HFFc6 (cell line): ENCODE measurements around the gene FNDC3B. TPM values are rescaled to one million over a fixed set of nuclear protein-coding genes. Genes with fewer than 3 reads are reported as not detected.
A peak's percentile ranks its signal among the peaks of the same experiment; 100 is the strongest.

Experiments used
- DNase-seq: peaks from one replicate; pipeline ENCODE4 v3.0.0-alpha.2; 2018
- H3K27ac Mint-ChIP-seq: 2 replicates; pipeline ENCODE4 v1.8.0; 2020; ENCODE audit warnings: mild to moderate bottlenecking, mixed read lengths
- H3K27me3 Mint-ChIP-seq: 2 replicates; pipeline ENCODE4 v1.8.0; 2021; ENCODE audit warnings: mild to moderate bottlenecking, moderate library complexity, mixed read lengths; ENCODE audit not compliant: insufficient read depth
- H3K36me3 Mint-ChIP-seq: 2 replicates; pipeline ENCODE4 v1.8.0; 2021; ENCODE audit warnings: low read depth, mixed read lengths
- H3K4me1 Mint-ChIP-seq: 2 replicates; pipeline ENCODE4 v1.8.0; 2020; ENCODE audit warnings: low read depth, mixed read lengths
- H3K4me3 Mint-ChIP-seq: 2 replicates; pipeline ENCODE4 v1.8.0; 2020; ENCODE audit warnings: mild to moderate bottlenecking, moderate library complexity, mixed read lengths
- H3K9me3 Mint-ChIP-seq: 2 replicates; pipeline ENCODE4 v1.8.0; 2020; ENCODE audit warnings: mild to moderate bottlenecking, mixed read lengths
- CTCF ChIP-seq: fragments of 200-600 bp; sonication (generic); IDR thresholded peaks from 2 replicates; pipeline ENCODE4 v1.5.0; 2021; ENCODE audit warnings: antibody characterized with exemption, mild to moderate bottlenecking
- total RNA-seq, 6 experiments: library from RNA; stranded (reverse); fragmentation: NEBNext Ultra II Directional; extraction: Animal tissue kit (Norgen Biotek cat#: 25700); gene quantifications; 2 replicates in 1 of 6; 3 replicates in 5 of 6; pipeline ENCODE4 v1.2.3, GENCODE V29; 2021

FNDC3B gene
- total RNA-seq, 6 experiments from 2014 or later: 133 to 192 (median 155) TPM

DNA sequence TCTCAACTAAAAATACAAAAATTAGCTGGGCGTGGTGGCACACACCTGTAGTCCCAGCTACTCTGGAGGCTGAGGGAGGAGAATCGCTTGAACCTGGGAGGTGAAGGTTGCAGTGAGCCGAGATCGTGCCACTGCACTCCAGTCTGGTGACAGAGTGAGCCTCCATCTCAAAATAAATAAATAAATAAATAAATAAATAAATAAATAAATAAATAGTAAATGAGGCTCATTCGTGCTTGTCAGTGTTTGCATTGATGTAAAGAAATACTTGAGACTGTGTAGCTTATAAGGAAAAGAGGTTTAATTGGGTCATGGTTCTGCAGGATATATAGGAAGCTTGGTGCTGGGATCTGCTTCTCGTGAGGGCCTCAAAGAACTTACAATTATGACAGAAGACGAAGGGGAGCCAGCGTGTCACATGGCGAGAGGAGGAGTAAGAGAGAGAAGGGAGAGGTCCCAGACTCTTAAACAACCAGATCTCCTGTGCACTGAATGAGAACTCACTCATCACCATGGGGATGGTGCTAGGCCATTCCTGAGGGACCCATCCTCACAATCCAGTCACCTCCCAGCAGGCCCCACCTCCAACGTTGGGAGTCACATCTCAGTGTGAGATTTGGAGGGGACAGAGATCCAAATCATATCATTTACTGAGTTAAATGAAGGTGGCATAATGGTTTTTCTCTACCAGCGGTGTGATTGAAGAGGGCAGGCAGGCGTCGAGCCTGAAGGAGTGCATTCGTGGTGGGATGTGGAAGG lies 104.5 kb downstream of the FNDC3B start:
- TF ChIP-seq CTCF: no peak
- peaks cover 81% of the 10 kb centered on the region for H3K4me1 Mint-ChIP-seq
- no peak overlapping the region for H3K4me3 Mint-ChIP-seq
- H3K27me3 Mint-ChIP-seq: peaks cover 2% of the 10 kb centered on the region
- no peak for DNase-seq
- peaks cover 50% of the 10 kb centered on the region for H3K36me3 Mint-ChIP-seq
- peaks cover 31% of the 10 kb centered on the region for H3K9me3 Mint-ChIP-seq
- H3K27ac Mint-ChIP-seq: 0 out of 2 replicates have a peak overlapping the region, but pooled peaks have one; percentile 38

DNA sequence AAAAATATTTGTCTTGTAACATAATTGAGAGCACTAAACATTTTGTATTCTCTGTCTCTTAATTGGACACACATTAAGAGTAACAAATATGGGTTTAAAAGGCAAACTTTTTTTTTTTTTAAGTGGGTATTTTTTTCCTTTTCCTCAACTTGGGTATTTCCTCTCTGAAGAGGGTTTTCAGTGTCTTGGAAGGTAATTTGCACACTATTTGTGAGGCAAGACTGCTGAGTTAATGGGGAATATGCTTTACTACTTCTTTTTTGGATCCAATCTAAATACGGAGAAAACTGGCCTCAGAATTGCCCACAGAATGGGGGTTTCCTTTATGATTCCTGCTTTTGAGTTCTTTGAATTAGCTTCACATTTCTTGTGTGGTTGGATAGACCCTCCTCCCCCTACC lies 105.2 kb downstream of the FNDC3B start:
- Mint-ChIP-seq H3K4me1 (peaks cover 80% of the 10 kb centered on the region), H3K27ac (no peak overlapping the region; the same call in 1 of the 2 replicates), H3K9me3 (peaks cover 31% of the 10 kb centered on the region), H3K36me3 (peaks cover 50% of the 10 kb centered on the region), H3K27me3 (peaks cover 2% of the 10 kb centered on the region), H3K4me3 (no peak overlapping the region)
- TF ChIP-seq CTCF: no peak
- DNase-seq: no peak

- peaks cover 50% of the 10 kb centered on the region for H3K36me3 Mint-ChIP-seq
- H3K4me3 Mint-ChIP-seq: no peak overlapping the region
- no peak for DNase-seq
- H3K27ac Mint-ChIP-seq: no peak overlapping the region; the same call in 1 of the 2 replicates
- H3K27me3 Mint-ChIP-seq: peaks cover 2% of the 10 kb centered on the region
- H3K4me1 Mint-ChIP-seq: peaks cover 75% of the 10 kb centered on the region
- H3K9me3 Mint-ChIP-seq: peaks cover 31% of the 10 kb centered on the region
- no peak for TF ChIP-seq CTCF
Observed at GRCh38 chr3:172145031-172145686, 105.8 kb downstream of the FNDC3B start.

- H3K27me3 Mint-ChIP-seq: peaks cover 2% of the 10 kb centered on the region
- H3K9me3 Mint-ChIP-seq: peaks cover 31% of the 10 kb centered on the region
- peaks cover 75% of the 10 kb centered on the region for H3K4me1 Mint-ChIP-seq
- no peak for TF ChIP-seq CTCF
- peaks cover 50% of the 10 kb centered on the region for H3K36me3 Mint-ChIP-seq
- H3K4me3 Mint-ChIP-seq: no peak overlapping the region
- no peak overlapping the region for H3K27ac Mint-ChIP-seq
- DNase-seq: no peak
Observed at GRCh38 chr3:172146349-172146748, 107.0 kb downstream of the FNDC3B start.

- H3K27ac Mint-ChIP-seq: peak overlapping the region; percentile 62
- peaks cover 75% of the 10 kb centered on the region for H3K4me1 Mint-ChIP-seq
- H3K9me3 Mint-ChIP-seq: peaks cover 31% of the 10 kb centered on the region
- TF ChIP-seq CTCF: no peak
- no peak overlapping the region for H3K4me3 Mint-ChIP-seq
- DNase-seq: no peak
- H3K27me3 Mint-ChIP-seq: no peaks in the 10 kb centered on the region; the same call in none of the 2 replicates
- H3K36me3 Mint-ChIP-seq: peaks cover 52% of the 10 kb centered on the region
Observed at GRCh38 chr3:172147113-172147818, 107.9 kb downstream of the FNDC3B start.
